Hematopoietic multipotent progenitor cell treated with erythropoietin and hydrocortisone succinate and interleukin-3 and kit ligand, for 8 days (in vitro differentiated cells): ENCODE data around the gene NR1H2.
"Not testable (repeated sequence)": the region's sequence is repeated elsewhere in the genome, so short reads cannot be mapped to it uniquely, and the experiment has no call there.

Experiments
- DNase-seq: peaks from one replicate; pipeline ENCODE4 v3.0.0-alpha.2; 2015

Gene NR1H2

DNA sequence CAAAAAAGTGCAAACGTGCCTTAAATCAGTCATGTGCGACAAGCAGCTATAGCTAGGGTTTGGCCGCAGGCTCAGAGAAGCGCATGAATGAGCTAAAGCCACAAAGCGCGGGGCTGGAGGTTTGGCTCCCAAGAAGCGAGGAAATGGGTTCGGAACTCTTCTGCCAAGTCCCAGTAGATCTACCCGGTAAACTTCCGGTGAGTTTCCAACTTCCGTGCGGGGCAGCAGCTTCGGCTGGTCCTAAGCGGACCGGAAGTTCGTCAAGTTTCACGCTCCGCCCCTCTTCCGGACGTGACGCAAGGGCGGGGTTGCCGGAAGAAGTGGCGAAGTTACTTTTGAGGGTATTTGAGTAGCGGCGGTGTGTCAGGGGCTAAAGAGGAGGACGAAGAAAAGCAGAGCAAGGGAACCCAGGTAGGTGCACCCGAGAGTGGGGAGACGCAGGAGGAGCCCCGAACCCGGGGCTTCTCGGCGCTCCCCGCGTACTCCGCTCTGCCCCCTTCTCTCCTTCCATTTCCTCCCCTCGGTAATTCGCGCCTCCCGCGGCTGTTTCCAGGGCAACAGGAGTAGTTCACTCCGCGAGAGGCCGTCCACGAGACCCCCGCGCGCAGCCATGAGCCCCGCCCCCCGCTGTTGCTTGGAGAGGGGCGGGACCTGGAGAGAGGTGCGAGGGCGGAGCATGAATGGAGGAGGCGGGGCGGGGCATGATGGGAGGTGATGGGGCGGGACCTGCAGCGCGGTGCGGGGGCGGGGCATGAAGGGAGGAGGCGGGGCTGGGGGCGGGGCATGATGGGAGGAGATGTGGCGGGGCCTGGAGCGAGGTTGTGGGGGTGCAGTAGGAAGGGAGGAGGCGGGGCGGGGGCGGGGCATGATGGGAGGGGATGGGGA lies at the start of gene NR1H2:
Gene NR1H2, plus strand, starts transcription at position 292 of the 885 bp plus-strand sequence. CDS start 1,149 bp downstream, outside the sequence.
- peak; percentile 98 for DNase-seq

DNA sequence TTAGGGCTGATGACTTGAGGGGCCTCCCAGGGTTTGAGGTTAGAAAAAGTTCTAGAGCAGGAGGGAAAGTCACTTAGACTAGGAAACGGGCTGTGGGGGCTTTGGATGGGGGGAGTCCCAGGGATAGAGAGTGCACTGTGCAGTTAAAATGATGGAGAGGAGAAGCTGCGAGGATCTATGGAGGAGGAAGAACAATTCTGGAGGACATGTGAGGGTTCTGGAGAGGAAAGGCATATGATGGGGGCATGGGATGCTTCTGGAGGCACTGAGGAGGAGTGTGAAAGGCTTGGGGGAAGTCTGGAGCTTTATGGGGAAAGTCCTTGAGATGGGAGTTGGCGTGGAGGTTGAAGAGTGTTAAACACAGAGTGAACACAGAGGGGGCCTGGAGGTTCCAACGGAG lies 49.2 kb upstream of the NR1H2 start:
- no peak for DNase-seq

DNA sequence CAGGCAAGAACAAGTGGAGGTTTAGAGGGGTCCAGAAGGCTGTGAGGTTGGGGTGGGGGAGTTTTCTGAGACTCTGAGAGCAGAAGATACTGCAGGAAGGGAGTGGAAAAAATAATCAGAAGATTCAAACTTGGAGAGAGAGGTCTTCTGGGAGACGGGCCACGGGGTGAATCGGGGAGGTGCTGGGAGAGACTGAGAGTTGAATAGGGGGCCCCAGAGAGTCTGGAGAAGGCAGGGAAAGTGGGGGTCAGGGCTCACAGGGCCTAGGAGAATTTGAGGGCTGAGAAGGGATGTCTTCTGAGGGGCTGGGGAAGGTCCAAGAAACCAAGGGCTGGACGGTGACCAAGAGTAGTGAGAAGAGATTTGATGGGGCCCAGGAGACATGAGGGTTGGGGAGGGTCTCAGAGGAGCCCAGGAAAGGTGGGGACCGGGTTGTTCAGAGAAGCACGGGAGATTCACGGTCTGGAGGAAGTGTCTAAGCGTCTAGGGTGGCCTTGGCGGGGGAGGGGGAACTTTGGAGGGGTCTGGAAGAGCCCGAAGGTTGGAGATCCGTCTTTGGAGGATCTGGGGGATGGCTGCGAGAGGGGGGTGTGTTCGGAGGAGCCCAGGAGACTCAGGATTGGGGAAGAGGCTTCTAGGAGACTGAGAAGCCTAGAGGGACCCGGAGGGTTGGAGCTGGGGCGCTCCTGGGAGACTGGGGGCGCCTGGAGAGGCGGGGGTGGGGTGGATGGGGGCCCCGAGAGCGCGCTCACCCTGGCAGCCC lies 48.6 kb upstream of the NR1H2 start:
- DNase-seq = no peak

DNA sequence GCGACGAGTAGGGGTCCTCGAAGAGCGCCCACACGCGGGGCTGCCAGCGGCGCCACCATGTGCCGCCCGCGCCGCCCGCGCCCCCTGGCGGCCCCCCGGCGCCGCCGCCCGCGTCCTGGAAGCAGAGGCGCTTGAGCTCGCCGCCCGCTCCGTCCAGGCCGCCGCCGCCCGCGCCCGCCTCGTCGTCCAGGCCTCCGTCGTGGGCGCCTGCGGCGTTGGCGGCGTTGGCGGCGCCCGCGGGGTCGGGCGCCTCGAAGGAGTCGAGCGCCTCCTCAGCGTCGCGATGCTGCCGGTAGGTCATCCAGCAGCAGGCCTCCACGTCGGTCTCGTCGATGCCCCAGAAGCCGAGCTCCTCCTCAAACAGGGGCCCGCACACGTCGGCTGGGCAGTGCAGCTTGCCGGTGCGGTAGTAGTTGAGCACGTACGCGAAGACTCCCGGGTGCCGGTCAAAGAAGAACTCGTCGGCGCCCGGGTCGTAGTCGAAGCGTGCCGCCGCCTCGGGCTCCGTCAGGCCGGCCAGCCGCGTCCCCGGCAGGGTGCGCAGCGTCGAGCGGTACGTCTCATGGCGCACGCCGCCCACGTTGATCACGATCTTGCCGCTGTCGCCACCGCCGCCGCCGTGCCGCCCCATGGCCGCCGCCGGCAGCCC lies 47.9 kb upstream of the NR1H2 start:
- DNase-seq = no peak

- DNase-seq = no peak
Observed at GRCh38 chr19:50328873-50329145, 47.4 kb upstream of the NR1H2 start.

GRCh38 chr19:50329146-50329925 lies 46.9 kb upstream of the NR1H2 start, which contains the start of gene KCNC3:
Gene KCNC3, minus strand, starts transcription at chr19:50329377. Its CDS starts 295 bp downstream, at chr19:50329082.
- DNase-seq = peak; percentile 89

GRCh38 chr19:50329926-50330294 lies 46.3 kb upstream of the NR1H2 start:
- not testable (repeated sequence) for DNase-seq

DNA sequence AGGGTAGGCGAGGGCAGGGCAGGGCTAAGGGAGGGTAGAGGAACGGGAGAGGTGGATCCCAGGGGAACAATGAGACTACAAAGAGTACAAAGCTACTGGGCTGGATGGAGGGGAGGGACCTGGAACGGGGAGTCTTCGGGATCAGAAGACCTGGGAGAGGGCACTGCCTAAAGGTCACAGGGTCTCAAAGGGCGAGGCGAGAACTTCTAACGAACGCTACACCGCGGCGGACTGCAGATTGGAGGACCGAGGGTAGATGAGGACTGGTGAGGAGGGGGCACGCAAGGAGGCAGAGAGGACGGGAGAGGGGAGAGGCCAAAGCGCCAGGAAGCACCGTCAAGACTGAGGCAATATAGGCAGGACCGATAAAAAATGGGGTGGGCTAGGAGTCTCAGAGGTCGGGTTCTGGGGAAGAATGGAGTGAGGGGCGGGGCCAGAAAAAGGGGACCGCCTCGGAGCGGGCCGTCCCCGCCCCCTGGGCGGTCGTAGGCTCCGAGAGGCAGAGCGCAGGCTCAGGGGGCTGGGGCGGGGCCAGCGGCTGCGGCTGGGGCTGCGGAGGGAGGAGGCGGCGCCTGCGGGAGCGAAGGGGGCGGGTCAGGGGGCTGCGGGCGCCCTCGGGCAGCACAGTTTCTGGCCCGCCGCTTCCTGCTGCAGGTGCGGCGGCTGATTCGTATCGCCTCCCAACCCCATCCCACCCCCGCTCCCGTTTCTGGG lies 45.7 kb upstream of the NR1H2 start:
- DNase-seq = peak; percentile 41

DNA sequence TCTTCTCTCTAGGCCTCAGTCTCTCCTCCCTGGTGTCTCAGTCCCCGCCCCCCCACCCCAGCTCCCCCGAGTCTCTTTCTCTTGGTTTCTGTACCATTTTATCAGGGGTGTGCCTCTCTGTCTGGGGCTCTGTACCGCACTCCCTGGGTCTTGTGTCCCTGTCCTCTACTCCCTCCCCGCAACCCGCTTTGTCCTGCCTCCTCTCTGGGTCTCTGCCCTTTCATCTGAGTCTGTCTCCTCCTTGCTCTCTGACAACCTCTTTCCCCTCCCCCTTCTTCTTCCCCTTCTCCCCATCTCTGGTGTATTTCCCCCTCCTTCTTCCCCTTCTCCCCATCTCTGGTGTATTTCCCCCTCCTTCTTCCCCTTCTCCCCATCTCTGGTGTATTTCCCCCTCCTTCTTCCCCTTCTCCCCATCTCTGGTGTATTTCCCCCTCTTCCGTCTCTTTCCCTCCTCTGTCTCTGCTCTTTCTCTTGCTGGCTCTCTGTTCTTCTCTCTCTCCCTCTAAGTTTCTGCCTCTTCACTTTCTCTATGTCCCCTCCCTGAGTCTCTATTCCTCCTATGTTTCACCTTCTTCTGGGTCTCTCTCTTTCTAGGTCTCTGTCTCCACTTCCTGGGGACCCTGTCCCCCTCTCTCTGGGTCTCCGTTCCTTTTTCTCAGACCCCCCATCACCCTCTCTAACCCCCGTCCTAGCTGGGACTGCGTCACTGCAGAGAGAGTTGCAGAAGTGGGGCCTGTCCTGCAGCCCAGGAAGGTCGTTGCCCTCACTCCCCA lies 44.9 kb upstream of the NR1H2 start:
- no peak for DNase-seq

GRCh38 chr19:50331994-50332243 lies 44.3 kb upstream of the NR1H2 start:
- DNase-seq = no peak

GRCh38 chr19:50332244-50333038 lies 43.8 kb upstream of the NR1H2 start:
- no peak for DNase-seq

- DNase-seq = peak; percentile 77
Observed at GRCh38 chr19:50333235-50333736, 43.0 kb upstream of the NR1H2 start.

- no peak for DNase-seq
Observed at GRCh38 chr19:50333737-50334617, 42.3 kb upstream of the NR1H2 start.

DNA sequence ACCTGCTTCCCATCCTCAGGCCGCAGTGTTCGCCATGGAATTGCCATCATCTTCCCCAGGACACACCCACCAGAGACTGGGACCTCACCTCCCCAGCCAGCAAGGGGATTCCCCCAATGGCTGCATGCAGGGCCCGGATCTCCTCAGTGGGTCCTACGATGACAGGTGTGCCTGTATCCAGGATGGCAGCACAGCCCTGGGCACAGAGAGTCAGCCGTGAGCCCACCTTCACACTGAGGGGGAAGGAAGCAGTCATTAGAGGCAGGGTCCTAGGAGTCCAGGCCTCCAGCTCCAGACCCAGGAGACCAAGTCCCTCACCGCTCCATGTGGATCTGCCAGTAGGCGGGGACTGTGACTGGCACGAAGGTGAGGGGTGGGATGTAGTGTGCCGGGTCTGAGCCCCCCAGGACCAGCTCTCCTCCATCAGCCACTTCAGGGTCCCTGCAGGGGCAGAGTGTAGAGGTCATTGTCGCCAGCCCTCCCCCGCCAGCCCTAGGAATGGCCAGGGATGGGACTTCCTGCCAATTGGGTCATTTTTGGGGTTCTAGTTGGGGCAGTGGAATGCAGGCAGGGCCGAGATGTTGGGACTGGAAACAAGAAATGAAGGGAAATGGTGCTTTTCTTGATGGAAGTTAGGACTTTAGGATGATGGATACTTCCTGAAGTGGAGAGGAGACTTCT lies 41.4 kb upstream of the NR1H2 start:
- no peak for DNase-seq

DNA sequence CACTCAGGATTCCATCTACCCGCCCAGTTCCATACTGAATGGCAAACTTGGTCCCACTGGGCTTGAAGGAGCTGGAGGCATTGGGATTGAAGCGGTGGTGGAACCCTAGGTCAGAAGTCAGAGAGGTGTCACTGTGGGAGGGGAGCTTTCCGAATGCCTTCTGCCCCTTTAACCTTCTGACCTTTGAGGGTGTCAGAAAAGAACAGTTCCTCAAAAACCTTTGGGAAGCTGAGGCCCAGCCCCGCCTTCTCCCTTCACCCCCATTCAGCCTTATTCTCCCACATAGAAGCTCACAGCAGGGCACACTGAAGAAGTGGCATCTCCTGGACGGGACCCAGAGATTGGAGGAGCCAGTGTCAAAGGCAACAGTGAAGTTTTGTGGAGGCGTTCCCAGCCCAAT lies 39.2 kb upstream of the NR1H2 start:
- not testable (repeated sequence) for DNase-seq

- DNase-seq = no peak
Observed at GRCh38 chr19:50340331-50340730, 35.9 kb upstream of the NR1H2 start.

DNA sequence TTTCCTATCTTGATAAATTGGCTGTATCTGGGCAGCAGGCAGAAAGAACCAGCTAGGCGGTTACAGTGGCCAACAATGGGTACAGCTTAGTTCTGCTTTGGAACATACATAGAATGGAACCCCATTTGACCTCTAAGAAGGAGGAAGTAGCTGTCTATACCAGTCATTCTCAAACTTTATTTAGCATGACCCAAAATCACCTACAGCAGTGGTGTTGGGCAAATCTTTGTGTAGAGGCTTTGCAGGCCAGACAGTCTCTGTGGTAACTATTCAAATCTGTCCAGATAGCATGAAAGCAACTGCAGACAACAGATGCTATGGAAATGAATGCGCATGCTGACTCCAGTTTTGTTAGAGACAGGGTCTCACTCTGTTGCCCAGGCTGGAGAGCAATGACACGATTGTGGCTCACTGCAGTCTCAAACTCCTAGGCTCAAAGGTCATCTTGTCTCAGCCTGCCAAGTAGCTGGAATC lies 35.1 kb upstream of the NR1H2 start:
- DNase-seq = no peak

DNA sequence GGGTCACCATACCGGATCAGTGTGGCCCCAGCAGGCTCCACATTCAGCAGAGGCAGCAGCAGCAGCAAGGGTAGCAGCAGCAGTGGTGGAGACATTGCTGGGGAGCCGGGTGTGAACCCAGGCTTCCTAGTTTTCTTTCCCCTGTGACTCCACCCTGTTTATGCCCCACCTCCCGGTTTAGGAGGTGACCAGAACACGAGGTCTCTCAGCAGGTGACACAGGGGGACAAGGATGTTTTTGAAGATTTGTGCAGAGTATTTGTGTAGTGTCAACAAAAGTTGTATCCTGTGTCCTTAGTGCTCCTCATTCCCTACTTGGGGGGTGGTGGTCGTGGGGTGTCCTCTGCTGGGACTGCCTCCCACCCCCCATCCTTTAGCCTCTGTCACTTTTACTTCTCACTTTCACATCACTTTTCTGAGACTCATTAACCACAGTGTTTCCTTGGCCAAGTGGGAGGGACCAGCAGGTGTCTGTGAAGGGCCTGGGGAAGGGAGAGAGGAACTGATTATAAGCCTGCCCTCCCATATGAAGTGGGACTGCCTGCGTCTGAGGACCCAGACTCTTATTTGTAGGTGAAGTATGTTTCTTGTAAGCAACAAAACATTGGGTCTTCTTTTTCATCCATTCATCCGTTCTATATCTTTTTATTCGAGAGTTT lies 31.5 kb upstream of the NR1H2 start:
- no peak for DNase-seq
